GM21515 (cell line): Measurements from ENCODE around the gene CHMP6.

Experiments used
- ATAC-seq: cut with Tn5 transposase; IDR thresholded peaks from one replicate; pipeline ENCODE4 v1.9.1; 2021; ENCODE audit not compliant: unreplicated experiment

Gene CHMP6

GRCh38 chr17:80970762-80971703 lies 20.6 kb upstream of the CHMP6 start:
- no peak for ATAC-seq

GRCh38 chr17:80971704-80972304 lies 19.8 kb upstream of the CHMP6 start:
- ATAC-seq: no peak

- no peak for ATAC-seq
Observed at GRCh38 chr17:80976701-80977100, 14.9 kb upstream of the CHMP6 start.

- no peak for ATAC-seq
Observed at GRCh38 chr17:80977172-80977571, 14.5 kb upstream of the CHMP6 start.

GRCh38 chr17:80978499-80979497 lies 12.8 kb upstream of the CHMP6 start:
- ATAC-seq: no peak

GRCh38 chr17:80979547-80980378 lies 11.9 kb upstream of the CHMP6 start:
- no peak for ATAC-seq

GRCh38 chr17:80980397-80981061 lies 11.1 kb upstream of the CHMP6 start:
- no peak for ATAC-seq

- ATAC-seq: no peak
Observed at GRCh38 chr17:80981062-80981902, 10.4 kb upstream of the CHMP6 start.

- ATAC-seq: no peak
Observed at GRCh38 chr17:80981929-80982425, 9.7 kb upstream of the CHMP6 start.

GRCh38 chr17:80982426-80982974 lies 9.1 kb upstream of the CHMP6 start:
- no peak for ATAC-seq

- no peak for ATAC-seq
Observed at GRCh38 chr17:80983545-80983944, 8.1 kb upstream of the CHMP6 start.

GRCh38 chr17:80984749-80985148 lies 6.9 kb upstream of the CHMP6 start:
- ATAC-seq: no peak

- ATAC-seq: no peak
Observed at GRCh38 chr17:80986046-80986445, 5.6 kb upstream of the CHMP6 start.

- ATAC-seq: no peak
Observed at GRCh38 chr17:80986816-80987475, 4.7 kb upstream of the CHMP6 start.

GRCh38 chr17:80987941-80988461 lies 3.6 kb upstream of the CHMP6 start:
- ATAC-seq: no peak

- no peak for ATAC-seq
Observed at GRCh38 chr17:80989586-80989913, 2.1 kb upstream of the CHMP6 start.

GRCh38 chr17:80990921-80991644 lies 558 bp upstream of the CHMP6 start:
- ATAC-seq: no peak
